DND-41 (cell line): ENCODE measurements around the gene MED14.

Experiments used
- CTCF ChIP-seq: IDR thresholded peaks from 2 replicates; pipeline ENCODE4 v1.5.1; 2012; ENCODE audit warnings: borderline replicate concordance, low read length, moderate library complexity, mild to moderate bottlenecking; ENCODE audit not compliant: poor library complexity, severe bottlenecking; ENCODE audit errors: extremely low read depth
- EZH2 ChIP-seq: IDR thresholded peaks from 3 replicates; pipeline ENCODE4 v1.6.1; 2012; ENCODE audit warnings: borderline replicate concordance, low read depth, mild to moderate bottlenecking, moderate library complexity, low read length, inconsistent platforms; ENCODE audit not compliant: severe bottlenecking

GRCh38 chrX:40698851-40699250 is 36.5 kb downstream of the MED14 start:
- TF ChIP-seq CTCF = no peak
- no peak for TF ChIP-seq EZH2
